Measurements from ENCODE around the gene COX19. TPM values are rescaled to one million over a fixed set of nuclear protein-coding genes. Genes with fewer than 3 reads are reported as not detected.

COX19 gene
- total and polyA plus RNA-seq, 2 of the 13 experiments (the other 11 are each of a cell fraction or from before 2014, with no cell fraction given): 11.5 to 21.7 TPM

DNA sequence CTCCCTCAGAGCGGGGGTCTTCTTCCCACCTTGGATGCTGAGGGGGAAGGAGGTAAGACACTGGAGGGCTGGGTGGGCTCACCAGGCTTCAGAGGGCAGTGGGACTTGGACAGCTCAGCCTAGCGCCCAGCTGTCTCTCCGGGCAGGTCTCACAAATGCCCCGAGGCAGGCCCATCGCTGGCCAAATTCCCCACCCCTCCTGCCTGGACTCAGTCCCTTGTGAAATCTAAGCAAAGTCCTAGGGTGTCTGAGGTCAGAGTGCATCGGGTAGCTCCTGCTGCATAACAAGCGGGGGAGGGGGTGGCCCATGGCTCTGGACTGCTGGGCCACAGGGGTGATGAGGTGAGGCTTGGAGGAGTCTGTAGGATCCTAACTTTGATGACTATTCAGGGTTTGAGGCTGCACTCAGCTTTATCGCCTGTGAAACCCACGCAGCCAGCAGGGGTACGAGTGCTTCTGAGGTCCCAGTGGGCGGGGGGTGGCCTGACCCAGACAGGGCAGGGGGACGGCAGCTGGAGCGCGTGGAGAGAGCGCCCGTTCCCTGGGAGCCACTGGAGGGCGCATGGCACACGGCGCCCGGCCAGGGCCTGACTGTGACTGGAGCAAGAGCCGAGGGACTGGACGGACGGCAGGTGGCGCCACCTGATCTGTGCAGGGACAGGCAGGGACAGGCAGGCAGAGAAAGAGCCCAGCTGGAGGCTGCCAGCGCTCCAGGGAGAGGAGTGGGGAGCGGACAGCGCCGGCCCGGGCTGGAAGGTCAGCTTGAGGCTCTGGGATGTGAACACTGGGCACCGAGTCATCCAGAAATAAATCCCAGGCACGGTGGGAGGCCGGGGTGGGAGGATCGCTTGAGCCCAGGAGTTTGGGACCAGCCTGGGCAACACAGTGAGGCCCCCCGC is 17.6 kb upstream of the COX19 start (continued):
- TF ChIP-seq YEATS4 (CRISPR knock-in tag; IDR thresholded peaks at IDR 0.05; ENCODE audit: borderline replicate concordance) (peak; percentile 78; the same call in 1 of the 2 replicates), FOXO1 (CRISPR knock-in tag; IDR thresholded peaks at IDR 0.05) (peak; percentile 76; the same call in 1 of the 2 replicates), ZNF737 (CRISPR knock-in tag; IDR thresholded peaks at IDR 0.05; ENCODE audit: borderline replicate concordance) (no peak), KLF15 (CRISPR knock-in tag; IDR thresholded peaks at IDR 0.05; ENCODE audit: borderline replicate concordance) (no peak), ZC3H13 (CRISPR knock-in tag; IDR thresholded peaks at IDR 0.05) (peak; percentile 29; the same call in 1 of the 2 replicates), MEF2D (CRISPR knock-in tag; IDR thresholded peaks at IDR 0.05) (0 out of 2 replicates have a peak, but pooled peaks have one; percentile 21), NR2C2 (CRISPR knock-in tag; IDR thresholded peaks at IDR 0.05; ENCODE audit: borderline replicate concordance) (peak; percentile 97), NCOA2 (CRISPR knock-in tag; IDR thresholded peaks at IDR 0.05) (peak; percentile 64), ZKSCAN8 (CRISPR knock-in tag; IDR thresholded peaks at IDR 0.05; ENCODE audit: borderline replicate concordance) (peak; percentile 81; the same call in 1 of the 2 replicates), FOXP1 (IDR thresholded peaks at IDR 0.05) (no peak), FOXP1 (CRISPR knock-in tag; IDR thresholded peaks at IDR 0.05) (no peak; the same call in 1 of the 2 replicates), CENPX (CRISPR knock-in tag; IDR thresholded peaks at IDR 0.05) (no peak), ZNF205 (CRISPR knock-in tag; IDR thresholded peaks at IDR 0.05) (no peak), YY1 (IDR thresholded peaks at IDR 0.05; ENCODE audit: insufficient read depth, insufficient replicate concordance, low read depth, low read length) (peak; percentile 72), HNF4A (CRISPR knock-in tag; IDR thresholded peaks at IDR 0.05) (peak; percentile 94), ZNF749 (CRISPR knock-in tag; IDR thresholded peaks at IDR 0.05; ENCODE audit: borderline replicate concordance) (peak; percentile 92; the same call in 1 of the 2 replicates)
- TF ChIP-seq, protein P1, sequence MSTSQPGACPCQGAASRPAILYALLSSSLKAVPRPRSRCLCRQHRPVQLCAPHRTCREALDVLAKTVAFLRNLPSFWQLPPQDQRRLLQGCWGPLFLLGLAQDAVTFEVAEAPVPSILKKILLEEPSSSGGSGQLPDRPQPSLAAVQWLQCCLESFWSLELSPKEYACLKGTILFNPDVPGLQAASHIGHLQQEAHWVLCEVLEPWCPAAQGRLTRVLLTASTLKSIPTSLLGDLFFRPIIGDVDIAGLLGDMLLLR (CRISPR knock-in tag; IDR thresholded peaks at IDR 0.05): no peak
- TF ChIP-seq, protein P2, sequence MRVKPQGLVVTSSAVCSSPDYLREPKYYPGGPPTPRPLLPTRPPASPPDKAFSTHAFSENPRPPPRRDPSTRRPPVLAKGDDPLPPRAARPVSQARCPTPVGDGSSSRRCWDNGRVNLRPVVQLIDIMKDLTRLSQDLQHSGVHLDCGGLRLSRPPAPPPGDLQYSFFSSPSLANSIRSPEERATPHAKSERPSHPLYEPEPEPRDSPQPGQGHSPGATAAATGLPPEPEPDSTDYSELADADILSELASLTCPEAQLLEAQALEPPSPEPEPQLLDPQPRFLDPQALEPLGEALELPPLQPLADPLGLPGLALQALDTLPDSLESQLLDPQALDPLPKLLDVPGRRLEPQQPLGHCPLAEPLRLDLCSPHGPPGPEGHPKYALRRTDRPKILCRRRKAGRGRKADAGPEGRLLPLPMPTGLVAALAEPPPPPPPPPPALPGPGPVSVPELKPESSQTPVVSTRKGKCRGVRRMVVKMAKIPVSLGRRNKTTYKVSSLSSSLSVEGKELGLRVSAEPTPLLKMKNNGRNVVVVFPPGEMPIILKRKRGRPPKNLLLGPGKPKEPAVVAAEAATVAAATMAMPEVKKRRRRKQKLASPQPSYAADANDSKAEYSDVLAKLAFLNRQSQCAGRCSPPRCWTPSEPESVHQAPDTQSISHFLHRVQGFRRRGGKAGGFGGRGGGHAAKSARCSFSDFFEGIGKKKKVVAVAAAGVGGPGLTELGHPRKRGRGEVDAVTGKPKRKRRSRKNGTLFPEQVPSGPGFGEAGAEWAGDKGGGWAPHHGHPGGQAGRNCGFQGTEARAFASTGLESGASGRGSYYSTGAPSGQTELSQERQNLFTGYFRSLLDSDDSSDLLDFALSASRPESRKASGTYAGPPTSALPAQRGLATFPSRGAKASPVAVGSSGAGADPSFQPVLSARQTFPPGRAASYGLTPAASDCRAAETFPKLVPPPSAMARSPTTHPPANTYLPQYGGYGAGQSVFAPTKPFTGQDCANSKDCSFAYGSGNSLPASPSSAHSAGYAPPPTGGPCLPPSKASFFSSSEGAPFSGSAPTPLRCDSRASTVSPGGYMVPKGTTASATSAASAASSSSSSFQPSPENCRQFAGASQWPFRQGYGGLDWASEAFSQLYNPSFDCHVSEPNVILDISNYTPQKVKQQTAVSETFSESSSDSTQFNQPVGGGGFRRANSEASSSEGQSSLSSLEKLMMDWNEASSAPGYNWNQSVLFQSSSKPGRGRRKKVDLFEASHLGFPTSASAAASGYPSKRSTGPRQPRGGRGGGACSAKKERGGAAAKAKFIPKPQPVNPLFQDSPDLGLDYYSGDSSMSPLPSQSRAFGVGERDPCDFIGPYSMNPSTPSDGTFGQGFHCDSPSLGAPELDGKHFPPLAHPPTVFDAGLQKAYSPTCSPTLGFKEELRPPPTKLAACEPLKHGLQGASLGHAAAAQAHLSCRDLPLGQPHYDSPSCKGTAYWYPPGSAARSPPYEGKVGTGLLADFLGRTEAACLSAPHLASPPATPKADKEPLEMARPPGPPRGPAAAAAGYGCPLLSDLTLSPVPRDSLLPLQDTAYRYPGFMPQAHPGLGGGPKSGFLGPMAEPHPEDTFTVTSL (CRISPR knock-in tag; IDR thresholded peaks at IDR 0.05; ENCODE audit: borderline replicate concordance): peak; percentile 40; the same call in 1 of the 2 replicates
- TF ChIP-seq, protein P3, sequence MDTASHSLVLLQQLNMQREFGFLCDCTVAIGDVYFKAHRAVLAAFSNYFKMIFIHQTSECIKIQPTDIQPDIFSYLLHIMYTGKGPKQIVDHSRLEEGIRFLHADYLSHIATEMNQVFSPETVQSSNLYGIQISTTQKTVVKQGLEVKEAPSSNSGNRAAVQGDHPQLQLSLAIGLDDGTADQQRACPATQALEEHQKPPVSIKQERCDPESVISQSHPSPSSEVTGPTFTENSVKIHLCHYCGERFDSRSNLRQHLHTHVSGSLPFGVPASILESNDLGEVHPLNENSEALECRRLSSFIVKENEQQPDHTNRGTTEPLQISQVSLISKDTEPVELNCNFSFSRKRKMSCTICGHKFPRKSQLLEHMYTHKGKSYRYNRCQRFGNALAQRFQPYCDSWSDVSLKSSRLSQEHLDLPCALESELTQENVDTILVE (CRISPR knock-in tag; IDR thresholded peaks at IDR 0.05): peak; percentile 95
- TF ChIP-seq, protein P4, sequence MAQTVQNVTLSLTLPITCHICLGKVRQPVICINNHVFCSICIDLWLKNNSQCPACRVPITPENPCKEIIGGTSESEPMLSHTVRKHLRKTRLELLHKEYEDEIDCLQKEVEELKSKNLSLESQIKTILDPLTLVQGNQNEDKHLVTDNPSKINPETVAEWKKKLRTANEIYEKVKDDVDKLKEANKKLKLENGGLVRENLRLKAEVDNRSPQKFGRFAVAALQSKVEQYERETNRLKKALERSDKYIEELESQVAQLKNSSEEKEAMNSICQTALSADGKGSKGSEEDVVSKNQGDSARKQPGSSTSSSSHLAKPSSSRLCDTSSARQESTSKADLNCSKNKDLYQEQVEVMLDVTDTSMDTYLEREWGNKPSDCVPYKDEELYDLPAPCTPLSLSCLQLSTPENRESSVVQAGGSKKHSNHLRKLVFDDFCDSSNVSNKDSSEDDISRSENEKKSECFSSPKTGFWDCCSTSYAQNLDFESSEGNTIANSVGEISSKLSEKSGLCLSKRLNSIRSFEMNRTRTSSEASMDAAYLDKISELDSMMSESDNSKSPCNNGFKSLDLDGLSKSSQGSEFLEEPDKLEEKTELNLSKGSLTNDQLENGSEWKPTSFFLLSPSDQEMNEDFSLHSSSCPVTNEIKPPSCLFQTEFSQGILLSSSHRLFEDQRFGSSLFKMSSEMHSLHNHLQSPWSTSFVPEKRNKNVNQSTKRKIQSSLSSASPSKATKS (CRISPR knock-in tag; IDR thresholded peaks at IDR 0.05): 0 out of 2 replicates have a peak, but pooled peaks have one; percentile 74
